Right atrium auricular region (tissue), 2 donors: ENCODE measurements around the gene CYFIP2. TPM values are rescaled to one million over a fixed set of nuclear protein-coding genes. Genes with fewer than 3 reads are reported as not detected.

Experiments used
- DNase-seq: peaks from one replicate; pipeline ENCODE4 v3.0.0-alpha.2; 2019; ENCODE audit warnings: low spot score
- H3K27ac ChIP-seq, 2 donors: fragments of 200-600 bp; sonication (generic); 1 replicate in 1 of 2; 2 replicates in 1 of 2; pipeline ENCODE4 v1.5.1; 2016 to 2019
- H3K27me3 ChIP-seq, 2 donors: fragments of 200-600 bp; sonication (generic); one replicate each; pipeline versions ENCODE4 v1.5.1 to v1.6.0; 2017 to 2019
- H3K36me3 ChIP-seq: fragments of 200-600 bp; sonication (generic); one replicate; pipeline ENCODE4 v1.5.1; 2016
- H3K4me1 ChIP-seq, 2 donors: fragments of 200-600 bp; sonication (generic); one replicate each; pipeline versions ENCODE4 v1.5.1 to v1.6.0; 2017 to 2019
- H3K4me3 ChIP-seq, 2 donors: fragments of 200-600 bp; sonication (generic); 1 replicate in 1 of 2; 2 replicates in 1 of 2; pipeline ENCODE4 v1.5.1; 2017 to 2019; ENCODE audit warnings: mild to moderate bottlenecking in 1 of 2, moderate library complexity in 1 of 2
- H3K9me3 ChIP-seq, 2 donors: fragments of 200-600 bp; sonication (generic); one replicate each; pipeline ENCODE4 v1.5.1; 2019
- total RNA-seq, 2 donors: library from RNA; depleted of rRNA; stranded (reverse); fragments of >200 nt; gene quantifications; one replicate each; pipeline ENCODE4 v1.1.0, GENCODE V29; 2016
- TF ChIP-seq, protein P1 (sequence below), 2 donors: fragments of 200-600 bp; sonication (generic); IDR thresholded peaks; one replicate each; pipeline ENCODE4 v1.5.1; 2019; ENCODE audit warnings: antibody characterized with exemption in 2 of 2

Gene CYFIP2
- total RNA-seq, 2 donors from 2014 or later, result 51.5 to 55.4 TPM

- Histone ChIP-seq H3K4me3 (no peak overlapping the region), H3K4me1 (no peaks in the 10 kb centered on the region), H3K27ac (no peak overlapping the region), H3K27me3 (no peaks in the 10 kb centered on the region), H3K9me3 (no peaks in the 10 kb centered on the region), H3K36me3 (peaks cover 31% of the 10 kb centered on the region)
- no peak for DNase-seq
- TF ChIP-seq, protein P1, sequence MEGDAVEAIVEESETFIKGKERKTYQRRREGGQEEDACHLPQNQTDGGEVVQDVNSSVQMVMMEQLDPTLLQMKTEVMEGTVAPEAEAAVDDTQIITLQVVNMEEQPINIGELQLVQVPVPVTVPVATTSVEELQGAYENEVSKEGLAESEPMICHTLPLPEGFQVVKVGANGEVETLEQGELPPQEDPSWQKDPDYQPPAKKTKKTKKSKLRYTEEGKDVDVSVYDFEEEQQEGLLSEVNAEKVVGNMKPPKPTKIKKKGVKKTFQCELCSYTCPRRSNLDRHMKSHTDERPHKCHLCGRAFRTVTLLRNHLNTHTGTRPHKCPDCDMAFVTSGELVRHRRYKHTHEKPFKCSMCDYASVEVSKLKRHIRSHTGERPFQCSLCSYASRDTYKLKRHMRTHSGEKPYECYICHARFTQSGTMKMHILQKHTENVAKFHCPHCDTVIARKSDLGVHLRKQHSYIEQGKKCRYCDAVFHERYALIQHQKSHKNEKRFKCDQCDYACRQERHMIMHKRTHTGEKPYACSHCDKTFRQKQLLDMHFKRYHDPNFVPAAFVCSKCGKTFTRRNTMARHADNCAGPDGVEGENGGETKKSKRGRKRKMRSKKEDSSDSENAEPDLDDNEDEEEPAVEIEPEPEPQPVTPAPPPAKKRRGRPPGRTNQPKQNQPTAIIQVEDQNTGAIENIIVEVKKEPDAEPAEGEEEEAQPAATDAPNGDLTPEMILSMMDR (IDR thresholded peaks at IDR 0.05), result no peak
These were observed 56.7 kb downstream of the CYFIP2 start for GRCh38 chr5:157322581-157322980.

- Histone ChIP-seq H3K27ac (no peak overlapping the region), H3K27me3 (no peaks in the 10 kb centered on the region), H3K9me3 (no peaks in the 10 kb centered on the region), H3K4me1 (peaks cover 0 to 2% of the 10 kb centered on the region in 2 donors), H3K36me3 (peaks cover 31% of the 10 kb centered on the region), H3K4me3 (no peak overlapping the region)
- TF ChIP-seq, protein P1 (IDR thresholded peaks at IDR 0.05), result no peak
- DNase-seq, result no peak
These were observed 57.3 kb downstream of the CYFIP2 start for GRCh38 chr5:157323107-157323706.

- no peak for DNase-seq
- TF ChIP-seq, protein P1 (IDR thresholded peaks at IDR 0.05), result no peak
- Histone ChIP-seq H3K36me3 (peaks cover 31% of the 10 kb centered on the region), H3K4me1 (peaks cover 0 to 4% of the 10 kb centered on the region in 2 donors), H3K27me3 (no peaks in the 10 kb centered on the region), H3K27ac (no peak overlapping the region), H3K9me3 (no peaks in the 10 kb centered on the region), H3K4me3 (no peak overlapping the region)
These were observed 58.3 kb downstream of the CYFIP2 start for GRCh38 chr5:157324237-157324636.

GRCh38 chr5:157326440-157327005, 60.6 kb downstream of the CYFIP2 start:
- Histone ChIP-seq H3K36me3 (peaks cover 38% of the 10 kb centered on the region), H3K4me3 (no peak overlapping the region), H3K27ac (no peak overlapping the region), H3K4me1 (peaks cover 0 to 4% of the 10 kb centered on the region in 2 donors), H3K27me3 (no peaks in the 10 kb centered on the region), H3K9me3 (no peaks in the 10 kb centered on the region)
- DNase-seq, result no peak
- TF ChIP-seq, protein P1 (IDR thresholded peaks at IDR 0.05), result no peak

DNA sequence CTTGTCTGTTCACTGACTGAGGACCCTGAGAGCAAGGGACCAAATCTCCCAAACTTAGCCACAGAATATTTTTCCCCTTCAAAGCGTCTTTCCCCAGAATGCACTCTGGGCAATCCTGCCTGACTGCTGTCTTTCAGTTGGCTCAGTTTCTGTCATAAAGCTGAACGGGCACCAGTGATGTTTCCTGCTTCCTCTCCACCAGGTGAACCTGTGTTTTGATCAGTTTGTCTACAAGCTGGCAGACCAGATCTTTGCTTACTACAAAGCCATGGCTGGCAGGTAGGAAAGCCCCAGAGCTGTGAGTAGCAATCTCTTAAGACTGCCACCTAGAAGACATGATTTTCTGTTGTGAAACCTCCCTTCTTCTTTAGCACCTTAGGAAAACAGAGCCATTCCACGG, 61.8 kb downstream of the CYFIP2 start:
- H3K9me3 ChIP-seq, result no peaks in the 10 kb centered on the region
- H3K4me3 ChIP-seq, result no peak overlapping the region
- peaks cover 0 to 4% of the 10 kb centered on the region in 2 donors for H3K4me1 ChIP-seq
- H3K27ac ChIP-seq, result no peak overlapping the region
- H3K36me3 ChIP-seq, result peaks cover 38% of the 10 kb centered on the region
- no peaks in the 10 kb centered on the region for H3K27me3 ChIP-seq
- TF ChIP-seq, protein P1 (IDR thresholded peaks at IDR 0.05), result no peak
- DNase-seq, result no peak
